Measurements from ENCODE around the gene NCK2.

Gene NCK2

GRCh38 chr2:105814291-105814940 lies 69.7 kb downstream of the NCK2 start:
- no peak for DNase-seq (ENCODE audit: low read depth in 2 of 2)

GRCh38 chr2:105815401-105815800 lies 70.7 kb downstream of the NCK2 start:
- no peak for DNase-seq (ENCODE audit: low read depth in 2 of 2)

GRCh38 chr2:105820151-105820550 lies 75.4 kb downstream of the NCK2 start:
- DNase-seq (ENCODE audit: low read depth in 2 of 2), result no peak

GRCh38 chr2:105820691-105821090 lies 76.0 kb downstream of the NCK2 start:
- DNase-seq (ENCODE audit: low read depth in 2 of 2), result no peak

GRCh38 chr2:105821428-105822125 lies 76.9 kb downstream of the NCK2 start:
- no peak for DNase-seq (ENCODE audit: low read depth in 2 of 2)

- DNase-seq (ENCODE audit: low read depth in 2 of 2), result no peak
Measured at GRCh38 chr2:105822186-105822585, 77.5 kb downstream of the NCK2 start.

GRCh38 chr2:105824446-105824845 lies 79.7 kb downstream of the NCK2 start:
- DNase-seq (ENCODE audit: low read depth in 2 of 2), result no peak

- no peak for DNase-seq (ENCODE audit: low read depth in 2 of 2)
Measured at GRCh38 chr2:105827351-105828096, 82.8 kb downstream of the NCK2 start.

GRCh38 chr2:105828558-105828957 lies 83.8 kb downstream of the NCK2 start:
- no peak for DNase-seq (ENCODE audit: low read depth in 2 of 2)

GRCh38 chr2:105834931-105835330 lies 90.2 kb downstream of the NCK2 start:
- no peak for DNase-seq (ENCODE audit: low read depth in 2 of 2)

- DNase-seq (ENCODE audit: low read depth in 2 of 2), result no peak
Measured at GRCh38 chr2:105836341-105836740, 91.6 kb downstream of the NCK2 start.

- no peak for DNase-seq (ENCODE audit: low read depth in 2 of 2)
Measured at GRCh38 chr2:105836840-105837692, 92.4 kb downstream of the NCK2 start.

- DNase-seq (ENCODE audit: low read depth in 2 of 2), result no peak
Measured at GRCh38 chr2:105839793-105840192, 95.1 kb downstream of the NCK2 start.

- no peak for DNase-seq (ENCODE audit: low read depth in 2 of 2)
Measured at GRCh38 chr2:105840933-105841332, 96.2 kb downstream of the NCK2 start.

GRCh38 chr2:105841551-105841950 lies 96.8 kb downstream of the NCK2 start:
- no peak for DNase-seq (ENCODE audit: low read depth in 2 of 2)

GRCh38 chr2:105842555-105842954 lies 97.8 kb downstream of the NCK2 start:
- no peak for DNase-seq (ENCODE audit: low read depth in 2 of 2)

GRCh38 chr2:105843476-105844374 lies 99.0 kb downstream of the NCK2 start:
- DNase-seq (ENCODE audit: low read depth in 2 of 2), result no peak

- no peak for DNase-seq (ENCODE audit: low read depth in 2 of 2)
Measured at GRCh38 chr2:105845976-105846375, 101.3 kb downstream of the NCK2 start.

- DNase-seq (ENCODE audit: low read depth in 2 of 2), result no peak
Measured at GRCh38 chr2:105847056-105847455, 102.3 kb downstream of the NCK2 start.

GRCh38 chr2:105848367-105848766 lies 103.7 kb downstream of the NCK2 start:
- DNase-seq (ENCODE audit: low read depth in 2 of 2), result no peak
